IPS-18c (cell line): ENCODE measurements around the gene ZNF181.

ENCODE experiments used
- H3K4me3 ChIP-seq: 2 replicates; pipeline ENCODE4 v1.7.0; 2013; ENCODE audit warnings: low read depth, mild to moderate bottlenecking, low read length, moderate library complexity; ENCODE audit not compliant: insufficient read depth
- H3K9me3 ChIP-seq: one replicate; pipeline ENCODE4 v1.6.1; 2013; ENCODE audit warnings: mild to moderate bottlenecking, low read length, moderate library complexity; ENCODE audit not compliant: control insufficient read depth, insufficient read depth

The ZNF181 gene

GRCh38 chr19:34794066-34794960, 60.3 kb downstream of the ZNF181 start:
- H3K9me3 ChIP-seq = peaks cover 7% of the 10 kb centered on the region
- H3K4me3 ChIP-seq = no peak overlapping the region
